ENCODE measurements around the gene ASPDH. TPM values are rescaled to one million over a fixed set of nuclear protein-coding genes. Genes with fewer than 3 reads are reported as not detected.

Gene ASPDH
- total RNA-seq, 1 donor from 2014 or later, result not detected

GRCh38 chr19:50550594-50550966 lies 36.9 kb upstream of the ASPDH start:
- Mint-ChIP-seq H3K36me3 (ENCODE audit: insufficient read depth) (no peaks in the 10 kb centered on the region), H3K4me1 (ENCODE audit: low read depth) (peaks cover 2% of the 10 kb centered on the region), H3K27ac (no peak overlapping the region), H3K4me3 (ENCODE audit: low read depth) (no peak overlapping the region), H3K27me3 (peaks cover 62% of the 10 kb centered on the region), H3K9me3 (ENCODE audit: low read depth) (no peaks in the 10 kb centered on the region)
- TF ChIP-seq CTCF (IDR thresholded peaks at IDR 0.05; ENCODE audit: unreplicated experiment), result no peak
- no peak for DNase-seq (ENCODE audit: low spot score, unreplicated experiment)

- Mint-ChIP-seq H3K27ac (no peak overlapping the region), H3K4me3 (ENCODE audit: low read depth) (no peak overlapping the region), H3K27me3 (peaks cover 57% of the 10 kb centered on the region), H3K4me1 (ENCODE audit: low read depth) (peaks cover 2% of the 10 kb centered on the region), H3K36me3 (ENCODE audit: insufficient read depth) (no peaks in the 10 kb centered on the region), H3K9me3 (ENCODE audit: low read depth) (no peaks in the 10 kb centered on the region)
- no peak for TF ChIP-seq CTCF (IDR thresholded peaks at IDR 0.05; ENCODE audit: unreplicated experiment)
- DNase-seq (ENCODE audit: low spot score, unreplicated experiment), result no peak
Observed at GRCh38 chr19:50549927-50550593, 36.3 kb upstream of the ASPDH start.

- TF ChIP-seq CTCF (IDR thresholded peaks at IDR 0.05; ENCODE audit: unreplicated experiment), result no peak
- Mint-ChIP-seq H3K9me3 (ENCODE audit: low read depth) (no peaks in the 10 kb centered on the region), H3K27me3 (peaks cover 51% of the 10 kb centered on the region), H3K36me3 (ENCODE audit: insufficient read depth) (no peaks in the 10 kb centered on the region), H3K4me1 (ENCODE audit: low read depth) (peaks cover 2% of the 10 kb centered on the region), H3K27ac (no peak overlapping the region), H3K4me3 (ENCODE audit: low read depth) (no peak overlapping the region)
- no peak for DNase-seq (ENCODE audit: low spot score, unreplicated experiment)
Observed at GRCh38 chr19:50549059-50549926, 35.6 kb upstream of the ASPDH start.

GRCh38 chr19:50548191-50549058 lies 34.7 kb upstream of the ASPDH start:
- Mint-ChIP-seq H3K27me3 (peaks cover 44% of the 10 kb centered on the region), H3K4me3 (ENCODE audit: low read depth) (no peak overlapping the region), H3K36me3 (ENCODE audit: insufficient read depth) (no peaks in the 10 kb centered on the region), H3K27ac (no peak overlapping the region), H3K4me1 (ENCODE audit: low read depth) (peaks cover 2% of the 10 kb centered on the region), H3K9me3 (ENCODE audit: low read depth) (no peaks in the 10 kb centered on the region)
- TF ChIP-seq CTCF (IDR thresholded peaks at IDR 0.05; ENCODE audit: unreplicated experiment), result no peak
- DNase-seq (ENCODE audit: low spot score, unreplicated experiment), result no peak

Data from progenitor cell of endocrine pancreas (in vitro differentiated cells).